ENCODE results near the gene BACE2.
"Not testable (repeated sequence)": the region's sequence is repeated elsewhere in the genome, so short reads cannot be mapped to it uniquely, and the experiment has no call there.

The BACE2 gene

DNA sequence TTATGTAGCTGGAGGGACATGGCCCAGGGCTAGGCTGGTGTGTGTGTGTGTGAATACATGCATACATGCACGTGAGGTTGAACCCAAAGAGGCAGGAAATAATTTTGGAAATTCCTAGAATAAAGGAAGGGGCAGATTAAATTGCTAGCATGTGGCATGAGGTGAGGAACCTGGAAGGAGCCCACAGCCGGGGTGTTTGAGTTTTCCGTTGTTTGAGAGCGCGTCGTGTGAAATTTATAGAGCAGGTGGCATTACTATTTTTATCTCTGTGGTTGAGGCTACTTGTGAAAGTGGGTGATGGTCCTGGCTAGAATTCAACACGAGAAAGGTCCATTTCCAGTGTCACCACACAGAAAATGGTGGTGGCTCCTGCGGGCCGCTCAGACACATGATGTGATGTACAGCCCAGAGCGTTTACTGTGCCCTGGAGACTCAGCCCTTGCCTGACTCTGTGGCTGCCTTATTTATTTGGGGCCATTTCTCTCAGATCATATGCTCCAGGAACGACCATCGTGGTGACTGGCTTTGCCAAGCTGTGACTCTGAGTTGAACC, 48.0 kb downstream of the BACE2 start:
- no peak for DNase-seq (ENCODE audit: low spot score)

DNA sequence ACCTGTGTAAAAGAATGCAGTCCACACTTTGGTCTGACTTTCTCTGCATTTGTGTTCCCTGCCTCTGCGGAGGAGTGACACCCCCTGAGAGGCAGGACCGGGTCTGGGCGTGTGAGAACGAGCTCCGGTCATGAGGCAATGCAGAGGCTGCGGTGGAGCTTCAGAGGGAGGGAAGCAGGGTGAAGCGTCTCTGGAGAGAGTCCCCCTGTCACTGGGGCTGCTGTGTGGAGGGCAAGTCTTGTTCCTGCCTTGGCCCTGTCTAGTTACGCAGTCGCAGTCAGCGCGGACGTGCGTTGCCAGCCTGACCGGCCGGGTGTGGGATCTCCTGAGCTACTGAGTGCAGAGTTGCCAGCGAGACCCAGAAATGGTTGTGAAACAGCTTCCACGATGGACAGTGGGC, 48.5 kb downstream of the BACE2 start:
- DNase-seq (ENCODE audit: low spot score) = no peak

DNA sequence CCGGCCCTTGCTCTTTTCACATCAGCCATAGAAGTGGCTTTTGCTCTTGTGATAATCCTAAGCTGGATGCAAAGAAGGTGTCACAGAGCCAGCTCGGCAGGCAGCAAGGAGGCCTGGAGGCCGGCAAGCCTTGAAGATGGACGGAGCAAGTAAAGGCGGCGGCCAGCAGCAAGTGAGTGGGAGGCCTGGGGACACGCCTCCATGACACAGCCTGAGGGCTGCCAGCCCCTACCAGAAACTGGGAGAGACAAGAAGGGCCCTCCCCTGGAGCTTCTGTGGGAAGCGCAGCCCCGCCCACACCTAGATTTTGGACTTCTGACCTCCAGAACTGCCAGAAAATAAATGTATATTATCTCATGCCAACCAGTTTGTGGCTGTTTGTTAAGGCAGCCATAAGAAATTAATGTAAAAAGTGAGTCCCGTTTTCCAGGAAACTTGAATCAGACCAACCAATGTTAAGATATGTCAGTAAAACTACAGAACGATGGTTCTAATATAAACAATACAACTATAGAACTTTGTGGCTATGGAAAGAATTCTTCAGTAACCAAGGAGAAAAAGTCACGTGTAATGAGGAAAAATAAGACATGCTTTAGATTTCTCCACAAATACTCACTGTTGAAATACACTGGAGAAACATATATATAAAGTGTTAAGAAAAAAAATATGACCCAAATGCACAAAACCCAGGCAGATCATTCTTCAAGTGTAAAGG, 49.9 kb downstream of the BACE2 start:
- DNase-seq (ENCODE audit: low spot score) = no peak

DNA sequence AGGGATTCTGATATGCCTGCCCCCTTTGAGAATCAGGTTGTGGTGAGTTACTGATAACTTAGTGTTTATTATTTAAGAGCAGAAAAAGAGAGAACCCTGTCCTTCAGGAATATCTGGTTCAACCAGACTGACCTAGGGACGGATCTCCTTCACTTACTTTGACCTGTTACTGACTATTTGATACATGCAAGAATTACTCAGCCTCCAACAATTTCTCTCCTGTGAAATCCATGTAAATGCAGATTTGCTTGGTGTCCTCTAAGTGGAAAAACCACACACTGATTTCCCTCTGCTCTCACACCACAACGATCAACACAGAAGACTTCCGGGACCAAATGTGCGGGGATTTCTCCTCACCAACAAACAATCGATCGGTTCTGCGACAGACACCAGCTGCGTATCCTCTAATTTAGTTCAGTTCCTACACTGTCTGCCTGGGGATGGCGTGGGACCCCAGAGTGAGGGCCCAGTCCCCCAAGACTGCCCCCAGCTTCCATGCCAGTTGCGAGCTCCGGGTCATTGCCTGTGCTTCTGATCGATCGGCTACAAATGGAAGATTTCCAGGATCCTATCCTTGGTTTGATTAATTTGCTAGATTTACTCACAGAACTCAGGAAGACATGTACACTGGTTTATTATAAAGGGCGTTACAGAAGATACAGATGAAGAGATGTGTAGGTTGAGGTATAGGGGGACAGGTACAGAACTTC, 51.7 kb downstream of the BACE2 start:
- DNase-seq (ENCODE audit: low spot score) = no peak

DNA sequence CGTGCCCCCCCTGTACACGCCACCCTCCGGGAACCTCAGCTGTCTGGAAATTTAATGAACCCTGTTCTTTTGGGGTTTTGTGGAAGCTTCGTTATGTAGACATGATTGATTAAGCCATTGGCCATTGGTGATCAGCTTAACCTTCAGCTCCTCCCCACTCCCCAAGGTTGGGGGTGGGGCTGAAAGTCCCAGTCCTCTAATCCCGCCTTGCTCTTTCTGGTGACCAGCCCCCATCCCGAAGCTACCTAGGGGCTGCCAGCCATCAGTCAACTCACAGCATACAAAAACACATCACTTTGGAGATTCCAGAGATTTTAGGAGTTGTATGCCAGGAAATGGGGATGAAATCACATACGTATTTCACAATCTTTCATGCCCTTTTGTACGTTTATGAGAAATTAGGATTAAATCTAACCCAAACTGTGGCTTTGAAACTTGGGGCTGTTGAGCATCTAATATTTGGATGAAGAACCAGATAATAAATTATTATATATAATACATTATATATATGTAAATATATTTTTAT, 52.3 kb downstream of the BACE2 start:
- DNase-seq (ENCODE audit: low spot score) = no peak

DNA sequence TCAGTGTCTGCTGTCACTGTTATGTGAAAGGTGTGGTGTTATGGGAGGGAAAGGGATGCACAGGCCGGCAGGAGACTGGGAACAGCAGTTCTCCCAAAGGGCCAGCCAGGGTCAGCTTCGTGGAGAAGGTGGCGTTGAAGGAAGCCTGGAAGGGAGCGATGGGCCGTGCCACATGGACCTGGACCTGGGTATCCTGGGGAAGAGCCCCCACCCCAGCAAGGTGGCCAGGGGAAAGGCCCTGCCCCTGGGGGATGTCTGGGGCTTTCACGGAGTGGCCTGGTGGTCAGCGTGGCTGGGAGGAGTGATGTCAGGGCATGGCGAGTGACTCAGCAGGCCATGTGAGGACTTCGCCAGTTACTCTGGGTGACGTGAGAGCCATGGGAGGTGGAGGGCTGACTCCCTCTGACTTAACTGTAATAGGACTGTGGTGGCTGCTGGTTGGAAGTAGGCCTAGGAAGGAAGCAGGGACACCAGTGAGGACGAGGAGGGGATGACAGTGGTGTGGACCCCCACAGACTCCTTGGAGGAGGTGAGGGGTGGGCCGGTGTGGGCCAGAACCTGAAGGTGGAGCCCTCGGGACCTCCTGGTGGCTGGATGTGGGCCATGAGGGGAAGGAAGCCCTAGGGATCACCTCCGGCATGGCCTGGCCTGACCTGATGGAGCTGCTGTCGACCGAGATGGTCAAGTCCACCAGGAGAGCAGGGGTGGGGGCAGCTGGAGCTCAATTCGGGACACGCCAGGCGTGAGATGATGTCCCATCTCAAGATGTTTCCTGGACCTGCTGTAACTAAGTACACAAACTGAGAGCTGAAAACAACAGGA, 54.5 kb downstream of the BACE2 start:
- no peak for DNase-seq (ENCODE audit: low spot score)

DNA sequence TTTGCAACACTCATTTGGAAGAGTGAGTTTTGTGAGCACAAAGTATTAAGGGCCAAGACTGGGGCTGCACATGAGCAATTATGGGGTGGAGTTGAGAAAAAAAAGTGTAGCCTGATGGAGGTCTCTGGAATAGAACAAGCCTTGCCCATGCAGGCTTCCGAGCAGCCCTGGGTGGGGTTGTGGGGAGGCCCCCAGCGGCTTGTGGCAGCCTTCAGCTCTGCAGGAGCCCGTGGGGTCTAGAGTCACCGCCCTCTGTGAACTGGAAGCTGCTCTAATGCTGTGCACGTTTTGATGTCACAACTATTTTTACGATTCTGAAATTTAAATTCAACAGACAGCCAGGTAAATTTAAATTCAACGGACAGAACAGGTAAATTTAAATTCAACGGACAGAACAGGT, 58.9 kb downstream of the BACE2 start:
- DNase-seq (ENCODE audit: low spot score) = no peak

- no peak for DNase-seq (ENCODE audit: low spot score)
Observed at GRCh38 chr21:41227357-41228005, 59.5 kb downstream of the BACE2 start.

DNA sequence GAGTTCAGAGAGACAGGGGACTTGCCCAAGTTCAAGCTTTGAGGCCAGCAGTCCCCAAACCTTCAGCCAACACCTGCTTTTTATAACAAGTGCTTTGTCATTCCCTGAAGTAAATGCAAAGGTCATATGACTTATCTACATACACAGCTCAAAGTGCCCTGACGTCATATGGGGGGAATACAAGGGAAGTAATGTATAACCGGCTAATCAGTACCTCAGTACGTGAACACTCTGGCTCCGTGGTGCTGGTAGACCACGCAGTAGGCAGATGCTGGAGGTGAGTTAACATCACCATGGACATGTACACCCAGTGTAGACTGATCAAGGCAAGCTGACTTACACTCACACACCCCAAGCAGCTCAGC, 60.0 kb downstream of the BACE2 start:
- no peak for DNase-seq (ENCODE audit: low spot score)

DNA sequence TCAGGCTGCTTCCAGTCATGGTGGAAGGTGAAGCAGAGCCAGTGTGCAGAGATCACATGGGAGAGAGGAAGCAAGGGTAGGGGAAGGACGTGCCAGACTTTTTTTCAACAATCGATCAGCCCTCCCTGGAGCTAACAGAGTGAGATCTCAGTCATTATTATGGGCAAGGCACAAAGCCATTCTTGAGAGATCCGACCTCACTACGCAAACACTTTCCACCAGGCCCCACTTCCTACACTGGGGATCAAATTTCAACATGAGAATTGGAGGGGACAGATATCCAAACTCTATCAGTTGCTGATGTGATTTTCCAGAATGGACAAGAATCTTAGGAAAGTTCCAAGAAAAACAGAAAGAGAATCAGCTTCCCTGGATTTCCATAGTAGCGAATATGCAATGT, 60.5 kb downstream of the BACE2 start:
- no peak for DNase-seq (ENCODE audit: low spot score)

- no peak for DNase-seq (ENCODE audit: low spot score)
Observed at GRCh38 chr21:41228958-41229357, 61.0 kb downstream of the BACE2 start.

GRCh38 chr21:41229509-41230248, 61.7 kb downstream of the BACE2 start:
- no peak for DNase-seq (ENCODE audit: low spot score)

GRCh38 chr21:41230497-41230896, 62.5 kb downstream of the BACE2 start:
- no peak for DNase-seq (ENCODE audit: low spot score)

DNA sequence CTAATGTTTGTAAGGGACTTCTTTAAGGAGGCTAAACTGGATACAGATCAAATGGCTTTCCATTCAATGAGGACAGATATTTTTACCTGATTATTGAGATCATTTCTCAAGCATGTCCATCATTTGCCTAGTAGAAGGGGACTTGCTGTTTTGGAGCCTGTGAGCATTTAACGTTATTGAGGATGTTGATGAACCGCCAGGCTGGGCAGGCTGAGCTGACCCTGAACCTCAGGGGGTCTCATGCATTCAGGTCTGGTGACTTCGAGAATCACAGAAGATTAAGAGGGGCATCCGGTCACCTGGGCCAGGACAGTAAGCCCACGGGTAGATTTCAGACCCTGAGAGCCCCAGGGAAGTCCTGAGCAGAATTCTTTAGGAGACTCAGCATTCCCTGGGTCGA, 63.1 kb downstream of the BACE2 start:
- no peak for DNase-seq (ENCODE audit: low spot score)

- no peak for DNase-seq (ENCODE audit: low spot score)
Observed at GRCh38 chr21:41232013-41232412, 64.1 kb downstream of the BACE2 start.

DNA sequence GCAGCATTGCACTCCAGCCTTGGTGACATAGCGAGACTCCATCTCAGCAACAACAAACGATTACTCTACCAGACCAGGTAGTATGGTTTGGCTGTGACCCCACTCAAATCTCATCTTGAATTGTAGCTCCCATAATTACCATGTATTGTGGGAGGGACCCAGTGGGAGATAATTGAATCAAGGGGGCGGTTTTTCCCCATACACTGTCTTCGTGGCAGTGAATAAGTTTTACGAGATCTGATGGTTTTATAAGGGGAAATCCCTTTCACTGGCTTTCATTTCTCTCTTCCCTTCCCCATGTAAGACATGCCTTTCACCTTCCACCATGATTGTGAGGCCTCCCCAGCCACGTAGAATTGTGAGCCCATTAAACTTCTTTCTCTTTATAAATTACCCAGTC, 66.0 kb downstream of the BACE2 start:
- DNase-seq (ENCODE audit: low spot score) = no peak

- no peak for DNase-seq (ENCODE audit: low spot score)
Observed at GRCh38 chr21:41234569-41234968, 66.6 kb downstream of the BACE2 start.

DNA sequence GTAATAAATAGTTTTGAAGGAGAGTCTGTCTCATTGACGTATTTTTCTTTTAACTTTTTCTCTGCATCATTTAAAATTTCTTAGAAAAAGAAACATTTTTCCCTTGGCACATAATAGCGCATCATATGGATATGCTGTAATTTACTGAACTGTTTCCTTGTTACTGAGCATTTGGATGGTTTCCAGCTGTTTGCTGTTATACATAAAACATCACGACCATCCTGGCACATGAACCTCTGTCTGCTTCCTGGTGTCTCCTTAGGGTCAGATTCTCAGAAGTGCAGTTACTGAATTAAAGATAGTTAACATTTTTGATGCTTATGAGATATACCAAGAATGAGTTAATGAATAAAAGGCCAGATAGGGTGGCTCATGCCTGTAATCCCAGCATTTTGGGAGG, 67.2 kb downstream of the BACE2 start:
- no peak for DNase-seq (ENCODE audit: low spot score)

- DNase-seq (ENCODE audit: low spot score) = no peak
Observed at GRCh38 chr21:41236352-41236973, 68.5 kb downstream of the BACE2 start.

- not testable (repeated sequence) for DNase-seq (ENCODE audit: low spot score)
Observed at GRCh38 chr21:41238081-41238796, 70.3 kb downstream of the BACE2 start.

All from hematopoietic multipotent progenitor cell treated with erythropoietin and hydrocortisone succinate and interleukin-3 and kit ligand, for 17 days (in vitro differentiated cells).